K562 (cell line): ENCODE data around the gene LGALS8. TPM values are rescaled to one million over a fixed set of nuclear protein-coding genes. Genes with fewer than 3 reads are reported as not detected.

Experiments used
- ATAC-seq: fragments of 200-7000 bp; cut with Tn5 transposase; 3 replicates; pipeline ENCODE4 v1.9.1; 2020; ENCODE audit warnings: moderate library complexity
- Bru-seq: library from RNA; stranded (reverse); fragments of 400-500 nt; gene quantifications from one replicate; lab custom pipeline; 2021; lab: Mats Ljungman, UMichigan
- BruChase-seq, 2 experiments: library from RNA; stranded (reverse); fragments of 400-500 nt; gene quantifications; one replicate each; lab custom pipeline; 2021; lab: Mats Ljungman, UMichigan
- BruUV-seq: library from RNA; stranded (reverse); fragments of 400-500 nt; replicated peaks from 2 replicates; lab custom pipeline; 2021; lab: Mats Ljungman, UMichigan
- CTCF ChIA-PET: fragments of 300-600 bp; formaldehyde crosslinking; extraction: SDS; loops from one replicate; lab custom pipeline; 2021; ENCODE audit warnings: low intra/inter-chr PET ratio; lab: Yijun Ruan, JAX
- POLR2A ChIA-PET: fragments of 300-600, 350-650 bp; sonication (Branson Sonifier 250); formaldehyde crosslinking; extraction: SDS; loops from one replicate; lab custom pipeline; 2021; ENCODE audit warnings: antibody characterized with exemption, inconsistent platforms; lab: Yijun Ruan, JAX
- DNase-seq, 4 experiments: peaks; one replicate each; pipeline versions ENCODE4 v3.0.0 to v3.0.0-alpha.2; 2011 to 2018; ENCODE audit warnings: low spot score in 3 of 4, mixed read lengths in 3 of 4; ENCODE audit errors: extremely low read depth in 1 of 4
- FAIRE-seq: peaks from 2 replicates; lab custom pipeline; 2011; peaks lifted over from hg19 to GRCh38; lab: Jason Lieb, UNC
- H2AFZ ChIP-seq: 2 replicates; pipeline ENCODE4 v1.6.0; 2011; ENCODE audit warnings: low read depth, low read length, control low read depth, inconsistent platforms
- H3K27ac ChIP-seq: fragments of 200-600 bp; 3 replicates; pipeline ENCODE4 v1.8.0; 2011; ENCODE audit warnings: low read depth, mild to moderate bottlenecking, control low read depth, inconsistent platforms, low read length, moderate library complexity, mixed read lengths; ENCODE audit errors: extremely low read depth
- H3K27me3 ChIP-seq, 2 experiments: fragments of 300-600 bp in 1 of 2; 2 replicates in 1 of 2; 3 replicates in 1 of 2; pipeline versions ENCODE4 v1.6.0 to v1.8.0; 2011; ENCODE audit warnings: inconsistent platforms in 2 of 2, low read length in 2 of 2, mild to moderate bottlenecking in 1 of 2, mixed read lengths in 1 of 2, moderate library complexity in 1 of 2; ENCODE audit not compliant: control insufficient read depth in 2 of 2, insufficient read depth in 2 of 2
- H3K36me3 ChIP-seq: fragments of 300-600 bp; 3 replicates; pipeline ENCODE4 v1.8.0; 2011; ENCODE audit warnings: mild to moderate bottlenecking, low read length, inconsistent platforms; ENCODE audit not compliant: control insufficient read depth, insufficient read depth
- H3K4me1 ChIP-seq, 2 experiments: fragments of 200-600 bp in 1 of 2; replicated peaks in 1 of 2; 2 replicates in 1 of 2; 3 replicates in 1 of 2; pipeline versions ENCODE4 v1.5.1 to v1.8.0; 2011; ENCODE audit warnings: inconsistent platforms in 2 of 2, low read length in 2 of 2, mild to moderate bottlenecking in 1 of 2, mixed read lengths in 1 of 2, moderate library complexity in 1 of 2; ENCODE audit not compliant: control insufficient read depth in 2 of 2, insufficient read depth in 2 of 2
- H3K4me2 ChIP-seq: 2 replicates; pipeline ENCODE4 v1.6.1; 2011; ENCODE audit warnings: low read length, control low read depth, inconsistent platforms, mixed read lengths; ENCODE audit not compliant: insufficient read depth
- H3K4me3 ChIP-seq: fragments of 200-600 bp; sonication (generic), shearing (Covaris generic); 2 replicates; pipeline ENCODE4 v1.5.1; 2016; ENCODE audit warnings: control low read depth, inconsistent platforms
- H3K79me2 ChIP-seq: fragments of 200-600 bp; 3 replicates; pipeline ENCODE4 v1.8.0; 2011; ENCODE audit warnings: low read length, inconsistent platforms; ENCODE audit not compliant: control insufficient read depth, insufficient read depth
- H3K9ac ChIP-seq, 2 experiments: 2 replicates each; pipeline versions ENCODE4 v1.6.0 to v1.6.1; 2011; ENCODE audit warnings: low read depth in 2 of 2, low read length in 2 of 2, control low read depth in 1 of 2, inconsistent platforms in 1 of 2, mild to moderate bottlenecking in 1 of 2, mixed read lengths in 1 of 2; ENCODE audit not compliant: insufficient read depth in 1 of 2
- H3K9me1 ChIP-seq: one replicate; pipeline ENCODE4 v1.6.0; 2011; ENCODE audit warnings: inconsistent platforms, mild to moderate bottlenecking, low read length, moderate library complexity; ENCODE audit not compliant: control insufficient read depth, insufficient read depth
- H3K9me3 ChIP-seq: replicated peaks from 2 replicates; pipeline ENCODE4 v1.5.1; 2011; ENCODE audit warnings: low read depth, low read length, inconsistent platforms; ENCODE audit not compliant: control insufficient read depth, insufficient read depth
- H4K20me1 ChIP-seq: replicated peaks from 2 replicates; pipeline ENCODE4 v1.6.1; 2011; ENCODE audit warnings: low read length, inconsistent platforms, mixed read lengths; ENCODE audit not compliant: control insufficient read depth, insufficient read depth
- BRCA1 ChIP-seq, 2 experiments: fragments of 450-650 bp in 1 of 2; sonication (generic) in 1 of 2; formaldehyde crosslinking in 1 of 2; IDR thresholded peaks; 2 replicates each; pipeline versions ENCODE4 v1.5.0 to v1.6.1; 2017 to 2020; ENCODE audit warnings: mild to moderate bottlenecking in 1 of 2, missing genetic modification reagents in 1 of 2
- HDAC3 ChIP-seq: fragments of 450-650 bp; IDR thresholded peaks from 2 replicates; pipeline ENCODE4 v1.6.1; 2018; ENCODE audit warnings: borderline replicate concordance, mild to moderate bottlenecking, moderate library complexity; ENCODE audit not compliant: partially characterized antibody
- MTF1 ChIP-seq: fragments of 250-450 bp; sonication (Bioruptor Pico); IDR thresholded peaks from 2 replicates; pipeline ENCODE4 v1.9.0; 2021; ENCODE audit warnings: moderate library complexity, mild to moderate bottlenecking, inconsistent platforms, borderline replicate concordance
- RAD21 ChIP-seq, 2 experiments: fragments of 250-450 bp in 1 of 2; fragments of 450-650 bp in 1 of 2; sonication (Bioruptor Pico) in 1 of 2; formaldehyde crosslinking in 1 of 2; IDR thresholded peaks in 1 of 2; conservative IDR thresholded peaks in 1 of 2; 2 replicates each; pipeline versions ENCODE4 v1.4.0 to v1.8.0; 2020 to 2022; ENCODE audit warnings: mild to moderate bottlenecking in 2 of 2, moderate library complexity in 1 of 2
- RBBP5 ChIP-seq: fragments of 200-600 bp; sonication (generic); IDR thresholded peaks from 2 replicates; pipeline ENCODE4 v1.6.1; 2012; ENCODE audit warnings: borderline replicate concordance, mild to moderate bottlenecking, low read length, control low read depth, inconsistent platforms; ENCODE audit not compliant: insufficient read depth, poor library complexity, severe bottlenecking
- TEAD1 ChIP-seq, 2 experiments: fragments of 450-650 bp in 1 of 2; sonication (generic) in 1 of 2; formaldehyde crosslinking; IDR thresholded peaks; 2 replicates each; pipeline versions ENCODE4 v1.4.0 to v1.8.0; 2020 to 2022; ENCODE audit warnings: mild to moderate bottlenecking in 2 of 2, missing genetic modification reagents in 1 of 2
- XRCC4 ChIP-seq: IDR thresholded peaks from one replicate; pipeline ENCODE4 v1.6.1; 2011; ENCODE audit not compliant: insufficient read depth, insufficient read length; ENCODE audit errors: extremely low read depth
- ZBTB1 ChIP-seq: sonication (generic); formaldehyde crosslinking; IDR thresholded peaks from 2 replicates; pipeline ENCODE4 v1.8.1; 2023; ENCODE audit warnings: missing genetic modification reagents, low read depth, mild to moderate bottlenecking, borderline replicate concordance
- ZNF3 ChIP-seq: fragments of 250-450 bp; sonication (Bioruptor Pico); IDR thresholded peaks from 2 replicates; pipeline ENCODE4 v1.5.0; 2021; ENCODE audit warnings: mild to moderate bottlenecking, moderate library complexity
- WGBS: fragments of 100-300 bp; shearing (Covaris generic); methylation state at CpG from one replicate; pipeline ENCODE4 v1.1.6; 2016; ENCODE audit warnings: low coverage, mixed read lengths; ENCODE audit not compliant: insufficient coverage; ENCODE audit errors: missing lambda C conversion rate; 5-methylcytosine and 5-hydroxymethylcytosine counted together
- in situ Hi-C: fragments of 300-500 bp; cut with MboI; formaldehyde crosslinking; loops from 4 replicates; pipeline ENCODE4 v1.15.0; 2018; ENCODE audit warnings: inconsistent platforms, mixed read lengths
- intact Hi-C: fragments of 100-400 bp; cut with micrococcal nuclease; formaldehyde crosslinking; loops from 2 replicates; pipeline ENCODE4 v1.14.2; 2022
- long read RNA-seq, 3 experiments: library from polyadenylated mRNA in 2 of 3; library from RNA in 1 of 3; unstranded in 2 of 3; stranded (forward) in 1 of 3; transcript quantifications; one replicate each; pipeline ENCODE4 v2.0.0, GENCODE V29; 2019 to 2022
- polyA minus RNA-seq, 3 experiments: library from RNA; depleted of rRNA, polyadenylated mRNA; stranded (reverse); fragments of >200 nt; gene quantifications; 2 replicates each; pipeline ENCODE4 v1.2.3, GENCODE V29; 2011
- polyA plus RNA-seq, 8 experiments: library from polyadenylated mRNA; depleted of rRNA in 4 of 8; stranded (reverse) in 5 of 8; unstranded in 3 of 8; fragments of >200 nt; fragmentation: Nextera tagmentation in 2 of 8; fragmentation: Illumina TruSeq in 1 of 8; extraction: Ambion mirVana in 2 of 8; extraction: Trizol in 1 of 8; gene quantifications; 2 replicates each; pipeline versions ENCODE4 v1.2.1 to v1.2.3, GENCODE V29; 2011 to 2014; ENCODE audit warnings: inconsistent platforms in 1 of 8, missing spikeins in 1 of 8
- total RNA-seq, 7 experiments: library from RNA; depleted of rRNA in 6 of 7; stranded (reverse); fragments of >200 nt in 6 of 7; fragmentation: Illumina TruSeq in 2 of 7; extraction: Trizol in 2 of 7; gene quantifications; 2 replicates each; pipeline versions ENCODE4 v1.2.1 to v1.2.3, GENCODE V29; 2011 to 2021; ENCODE audit warnings: low replicate concordance in 1 of 7
- TF ChIP-seq, protein P1 (sequence below): sonication (generic); formaldehyde crosslinking; IDR thresholded peaks from 2 replicates; pipeline ENCODE4 v1.8.0; 2023; ENCODE audit warnings: mild to moderate bottlenecking, missing genetic modification reagents

The LGALS8 gene
- 123 and 174 TPM in 2 replicates for total RNA-seq (2011; cell fraction: chromatin; rRNA removed; ENCODE audit: low replicate concordance)
- 65.5 and 71.3 TPM in 2 replicates for total RNA-seq (2011; cell fraction: nucleolus; rRNA removed)
- 91.4 and 121 TPM in 2 replicates for total RNA-seq (2011; cell fraction: nucleoplasm; rRNA removed)
- total RNA-seq (2014; rRNA removed) (47.4 and 57.4 TPM in 2 replicates), total RNA-seq (2014; rRNA removed; fragmentation: Illumina TruSeq; extraction: Trizol) (69.1 and 93.7 TPM in 2 replicates), total RNA-seq (2015; rRNA removed; fragmentation: Illumina TruSeq; extraction: Trizol) (66.6 and 74.1 TPM in 2 replicates), total RNA-seq (2021) (53.5 and 59.1 TPM in 2 replicates), polyA plus RNA-seq (2011; rRNA removed) (65.2 and 70.3 TPM in 2 replicates), polyA plus RNA-seq (2014; fragmentation: Illumina TruSeq; extraction: Trizol) (69.4 and 79.8 TPM in 2 replicates), polyA plus RNA-seq (2014; fragmentation: Nextera tagmentation; extraction: Ambion mirVana) (10 to 100 TPM; 62.7 to 87.7 TPM), polyA plus RNA-seq (2014; rRNA removed) (71.0 and 82.8 TPM in 2 replicates), polyA minus RNA-seq (2011; rRNA and poly(A)+ RNA removed) (67.2 and 83.5 TPM in 2 replicates), Bru-seq, nascent RNA (percentile 76 among the genes with signal in this experiment), BruChase-seq, experiment 1, labeled RNA remaining after a 2-hour chase (percentile 82 among the genes with signal in this experiment), BruChase-seq, experiment 2, labeled RNA remaining after a 6-hour chase (percentile 84 among the genes with signal in this experiment)
- polyA plus RNA-seq (2011; cell fraction: cytosol; rRNA removed): 20.6 and 40.3 TPM in 2 replicates
- polyA plus RNA-seq (2011; cell fraction: nucleus; rRNA removed): 190 and 230 TPM in 2 replicates
- 66.1 and 79.9 TPM in 2 replicates for polyA plus RNA-seq (2012)
- polyA minus RNA-seq (2011; cell fraction: cytosol; rRNA and poly(A)+ RNA removed): 24.7 and 31.0 TPM in 2 replicates
- 64.2 and 87.4 TPM in 2 replicates for polyA minus RNA-seq (2011; cell fraction: nucleus; rRNA and poly(A)+ RNA removed)
- long read RNA-seq, experiment 1, full-length matches to known transcripts: 12 of 125 reads
- long read RNA-seq, experiment 1, partial matches to known transcripts: 58 of 125 reads
- long read RNA-seq, experiment 1, other reads (novel, unspliced or antisense): 55 of 125 reads
- long read RNA-seq, experiment 2, full-length matches to known transcripts: 4 of 49 reads
- long read RNA-seq, experiment 2, partial matches to known transcripts: 23 of 49 reads
- long read RNA-seq, experiment 2, other reads (novel, unspliced or antisense): 22 of 49 reads
- long read RNA-seq, experiment 3, full-length matches to known transcripts: 7 of 44 reads
- long read RNA-seq, experiment 3, partial matches to known transcripts: 33 of 44 reads
- long read RNA-seq, experiment 3, other reads (novel, unspliced or antisense): 4 of 44 reads

- in situ Hi-C loops (no loop called here), intact Hi-C loops (no loop called here)
- FAIRE-seq: no peak
- no peaks in the 10 kb centered on the region for H4K20me1 ChIP-seq
- H3K79me2 ChIP-seq: peaks cover 22% of the 10 kb centered on the region
- peak within 1 kb of the TSS; percentile 97 for H2AFZ ChIP-seq
- peaks cover 6 to 13% of the 10 kb centered on the region in 2 experiments; a peak in 4 of 5 replicates for H3K4me1 ChIP-seq
- H3K27me3 ChIP-seq: no peaks in the 10 kb centered on the region
- peak within 1 kb of the TSS; percentile 91 for H3K4me3 ChIP-seq
- ATAC-seq: peak; percentile 91
- ChIA-PET POLR2A (interaction anchor here (0.6 to 1.1 kb wide), 7 partner anchors 12 to 423 kb away, joined by 3 to 4 read pairs (median 3); no protein-coding TSS in a partner anchor), CTCF (no interaction called here)
- peaks cover 18% of the 10 kb centered on the region for H3K36me3 ChIP-seq
- peak; percentile 90 to 97 (median 94) for DNase-seq
- H3K9ac ChIP-seq: peak within 1 kb of the TSS; percentile 85 to 96
- peak within 1 kb of the TSS; percentile 79 for H3K27ac ChIP-seq
- peak within 1 kb of the TSS; percentile 95 for H3K4me2 ChIP-seq
- under 1% methylated on average over 30 of the region's 35 CpGs for WGBS
- no TSS peak for BruUV-seq
- H3K9me1 ChIP-seq: no peaks in the 10 kb centered on the region
- H3K9me3 ChIP-seq: no peaks in the 10 kb centered on the region
- TF ChIP-seq ZBTB1 (CRISPR knock-in tag): peak; percentile 79; the same call in 1 of the 2 replicates
- TF ChIP-seq HDAC3: no peak
- TF ChIP-seq RAD21 (CRISPR knock-in tag; conservative IDR thresholded peaks at IDR 0.05 in 1 of 2, IDR thresholded peaks at IDR 0.05 in 1 of 2): 0 out of 4 replicates have a peak, but pooled peaks of 1 of the 2 experiments have one; percentile 23
- TF ChIP-seq, protein P1, sequence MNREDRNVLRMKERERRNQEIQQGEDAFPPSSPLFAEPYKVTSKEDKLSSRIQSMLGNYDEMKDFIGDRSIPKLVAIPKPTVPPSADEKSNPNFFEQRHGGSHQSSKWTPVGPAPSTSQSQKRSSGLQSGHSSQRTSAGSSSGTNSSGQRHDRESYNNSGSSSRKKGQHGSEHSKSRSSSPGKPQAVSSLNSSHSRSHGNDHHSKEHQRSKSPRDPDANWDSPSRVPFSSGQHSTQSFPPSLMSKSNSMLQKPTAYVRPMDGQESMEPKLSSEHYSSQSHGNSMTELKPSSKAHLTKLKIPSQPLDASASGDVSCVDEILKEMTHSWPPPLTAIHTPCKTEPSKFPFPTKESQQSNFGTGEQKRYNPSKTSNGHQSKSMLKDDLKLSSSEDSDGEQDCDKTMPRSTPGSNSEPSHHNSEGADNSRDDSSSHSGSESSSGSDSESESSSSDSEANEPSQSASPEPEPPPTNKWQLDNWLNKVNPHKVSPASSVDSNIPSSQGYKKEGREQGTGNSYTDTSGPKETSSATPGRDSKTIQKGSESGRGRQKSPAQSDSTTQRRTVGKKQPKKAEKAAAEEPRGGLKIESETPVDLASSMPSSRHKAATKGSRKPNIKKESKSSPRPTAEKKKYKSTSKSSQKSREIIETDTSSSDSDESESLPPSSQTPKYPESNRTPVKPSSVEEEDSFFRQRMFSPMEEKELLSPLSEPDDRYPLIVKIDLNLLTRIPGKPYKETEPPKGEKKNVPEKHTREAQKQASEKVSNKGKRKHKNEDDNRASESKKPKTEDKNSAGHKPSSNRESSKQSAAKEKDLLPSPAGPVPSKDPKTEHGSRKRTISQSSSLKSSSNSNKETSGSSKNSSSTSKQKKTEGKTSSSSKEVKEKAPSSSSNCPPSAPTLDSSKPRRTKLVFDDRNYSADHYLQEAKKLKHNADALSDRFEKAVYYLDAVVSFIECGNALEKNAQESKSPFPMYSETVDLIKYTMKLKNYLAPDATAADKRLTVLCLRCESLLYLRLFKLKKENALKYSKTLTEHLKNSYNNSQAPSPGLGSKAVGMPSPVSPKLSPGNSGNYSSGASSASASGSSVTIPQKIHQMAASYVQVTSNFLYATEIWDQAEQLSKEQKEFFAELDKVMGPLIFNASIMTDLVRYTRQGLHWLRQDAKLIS: no peak
- peak; percentile 82 for TF ChIP-seq RBBP5
- no peak for TF ChIP-seq XRCC4
- no peak for TF ChIP-seq ZNF3 (CRISPR knock-in tag)
- no peak for TF ChIP-seq MTF1 (CRISPR knock-in tag)
- peak; percentile 59 to 85; a peak in 2 of 4 replicates for TF ChIP-seq TEAD1 (CRISPR knock-in tag; IDR thresholded peaks at IDR 0.05)
- no peak for TF ChIP-seq BRCA1 (IDR thresholded peaks at IDR 0.05)
- TF ChIP-seq BRCA1 (CRISPR knock-in tag; IDR thresholded peaks at IDR 0.05): no peak
Observed at GRCh38 chr1:236523704-236524141, at the start of gene LGALS8. Gene LGALS8, plus strand, starts transcription at chr1:236523982. Its CDS starts 2,089 bp downstream, at chr1:236526071.
